H1 (cell line): Measurements from ENCODE around the gene SLC48A1. TPM values are rescaled to one million over a fixed set of nuclear protein-coding genes. Genes with fewer than 3 reads are reported as not detected.

Experiments used
- CREB1 ChIP-seq: IDR thresholded peaks from 2 replicates; pipeline ENCODE4 v1.6.1; 2012; ENCODE audit warnings: inconsistent platforms
- CTCF ChIP-seq, 3 experiments: IDR thresholded peaks; 1 replicate in 2 of 3; 2 replicates in 1 of 3; pipeline versions ENCODE4 v1.5.1 to v1.6.1; 2011; ENCODE audit warnings: low read length in 3 of 3, mild to moderate bottlenecking in 3 of 3, inconsistent platforms in 2 of 3, low read depth in 1 of 3, moderate library complexity in 1 of 3; ENCODE audit not compliant: insufficient read depth in 1 of 3; ENCODE audit errors: control extremely low read depth in 1 of 3
- EP300 ChIP-seq, 2 experiments: IDR thresholded peaks; 1 replicate in 1 of 2; 2 replicates in 1 of 2; pipeline ENCODE4 v1.6.1; 2011 to 2012; ENCODE audit warnings: low read depth in 2 of 2, low read length in 2 of 2, mild to moderate bottlenecking in 2 of 2, borderline replicate concordance in 1 of 2, inconsistent platforms in 1 of 2, moderate library complexity in 1 of 2
- JUN ChIP-seq: IDR thresholded peaks from 2 replicates; pipeline ENCODE4 v1.6.1; 2011; ENCODE audit warnings: low read depth, mild to moderate bottlenecking, improper control_type of control experiment, low read length
- PHF8 ChIP-seq: fragments of 200-600 bp; sonication (generic); conservative IDR thresholded peaks from 2 replicates; pipeline ENCODE4 v1.7.1; 2012; ENCODE audit warnings: low read depth, mild to moderate bottlenecking, inconsistent platforms, low read length, moderate library complexity
- RAD21 ChIP-seq, 2 experiments: IDR thresholded peaks in 1 of 2; conservative IDR thresholded peaks in 1 of 2; 2 replicates each; pipeline ENCODE4 v1.6.1; 2011; ENCODE audit warnings: low read depth in 2 of 2, low read length in 2 of 2, improper control_type of control experiment in 1 of 2, inconsistent platforms in 1 of 2, mild to moderate bottlenecking in 1 of 2, moderate library complexity in 1 of 2
- TCF12 ChIP-seq: IDR thresholded peaks from 2 replicates; pipeline ENCODE4 v1.6.1; 2011; ENCODE audit warnings: low read depth, mild to moderate bottlenecking, low read length
- polyA plus RNA-seq, 7 experiments: library from polyadenylated mRNA; depleted of rRNA in 3 of 7; stranded (reverse) in 5 of 7; unstranded in 2 of 7; fragments of >200 nt in 5 of 7; fragments of 200-250 nt in 2 of 7; gene quantifications; 1 replicate in 5 of 7; 2 replicates in 1 of 7; 4 replicates in 1 of 7; pipeline versions ENCODE4 v1.2.1 to v1.2.3, GENCODE V29; 2011 to 2013; ENCODE audit warnings: missing spikeins in 2 of 7, mixed read lengths in 2 of 7
- total RNA-seq: library from RNA; stranded (reverse); fragmentation: NEBNext Ultra II Directional; extraction: Animal tissue kit (Norgen Biotek cat#: 25700); gene quantifications from 2 replicates; pipeline ENCODE4 v1.2.1, GENCODE V29; 2021
- TF ChIP-seq, protein P1 (sequence below): fragments of 300-600 bp; sonication (generic); IDR thresholded peaks from 2 replicates; pipeline ENCODE4 v1.7.1; 2012; ENCODE audit warnings: low read length, moderate library complexity, mild to moderate bottlenecking, inconsistent platforms; ENCODE audit not compliant: insufficient replicate concordance

Gene SLC48A1
- total and polyA plus RNA-seq, 2 of the 8 experiments (the other 6 are each of a cell fraction or from before 2014, with no cell fraction given): 9.5 to 14.1 TPM

- TF ChIP-seq CTCF (IDR thresholded peaks at IDR 0.05; ENCODE audit: control extremely low read depth in 1 of 3, insufficient read depth in 1 of 3, low read depth in 1 of 3, low read length in 3 of 3) (no peak), CREB1 (no peak), PHF8 (no peak), EP300 (IDR thresholded peaks at IDR 0.05; ENCODE audit: borderline replicate concordance in 1 of 2, low read depth in 2 of 2, low read length in 2 of 2) (no peak), RAD21 (IDR thresholded peaks at IDR 0.05 in 1 of 2, conservative IDR thresholded peaks at IDR 0.05 in 1 of 2; ENCODE audit: low read depth in 2 of 2, low read length in 2 of 2) (no peak), TCF12 (no peak), JUN (no peak)
- TF ChIP-seq, protein P1, sequence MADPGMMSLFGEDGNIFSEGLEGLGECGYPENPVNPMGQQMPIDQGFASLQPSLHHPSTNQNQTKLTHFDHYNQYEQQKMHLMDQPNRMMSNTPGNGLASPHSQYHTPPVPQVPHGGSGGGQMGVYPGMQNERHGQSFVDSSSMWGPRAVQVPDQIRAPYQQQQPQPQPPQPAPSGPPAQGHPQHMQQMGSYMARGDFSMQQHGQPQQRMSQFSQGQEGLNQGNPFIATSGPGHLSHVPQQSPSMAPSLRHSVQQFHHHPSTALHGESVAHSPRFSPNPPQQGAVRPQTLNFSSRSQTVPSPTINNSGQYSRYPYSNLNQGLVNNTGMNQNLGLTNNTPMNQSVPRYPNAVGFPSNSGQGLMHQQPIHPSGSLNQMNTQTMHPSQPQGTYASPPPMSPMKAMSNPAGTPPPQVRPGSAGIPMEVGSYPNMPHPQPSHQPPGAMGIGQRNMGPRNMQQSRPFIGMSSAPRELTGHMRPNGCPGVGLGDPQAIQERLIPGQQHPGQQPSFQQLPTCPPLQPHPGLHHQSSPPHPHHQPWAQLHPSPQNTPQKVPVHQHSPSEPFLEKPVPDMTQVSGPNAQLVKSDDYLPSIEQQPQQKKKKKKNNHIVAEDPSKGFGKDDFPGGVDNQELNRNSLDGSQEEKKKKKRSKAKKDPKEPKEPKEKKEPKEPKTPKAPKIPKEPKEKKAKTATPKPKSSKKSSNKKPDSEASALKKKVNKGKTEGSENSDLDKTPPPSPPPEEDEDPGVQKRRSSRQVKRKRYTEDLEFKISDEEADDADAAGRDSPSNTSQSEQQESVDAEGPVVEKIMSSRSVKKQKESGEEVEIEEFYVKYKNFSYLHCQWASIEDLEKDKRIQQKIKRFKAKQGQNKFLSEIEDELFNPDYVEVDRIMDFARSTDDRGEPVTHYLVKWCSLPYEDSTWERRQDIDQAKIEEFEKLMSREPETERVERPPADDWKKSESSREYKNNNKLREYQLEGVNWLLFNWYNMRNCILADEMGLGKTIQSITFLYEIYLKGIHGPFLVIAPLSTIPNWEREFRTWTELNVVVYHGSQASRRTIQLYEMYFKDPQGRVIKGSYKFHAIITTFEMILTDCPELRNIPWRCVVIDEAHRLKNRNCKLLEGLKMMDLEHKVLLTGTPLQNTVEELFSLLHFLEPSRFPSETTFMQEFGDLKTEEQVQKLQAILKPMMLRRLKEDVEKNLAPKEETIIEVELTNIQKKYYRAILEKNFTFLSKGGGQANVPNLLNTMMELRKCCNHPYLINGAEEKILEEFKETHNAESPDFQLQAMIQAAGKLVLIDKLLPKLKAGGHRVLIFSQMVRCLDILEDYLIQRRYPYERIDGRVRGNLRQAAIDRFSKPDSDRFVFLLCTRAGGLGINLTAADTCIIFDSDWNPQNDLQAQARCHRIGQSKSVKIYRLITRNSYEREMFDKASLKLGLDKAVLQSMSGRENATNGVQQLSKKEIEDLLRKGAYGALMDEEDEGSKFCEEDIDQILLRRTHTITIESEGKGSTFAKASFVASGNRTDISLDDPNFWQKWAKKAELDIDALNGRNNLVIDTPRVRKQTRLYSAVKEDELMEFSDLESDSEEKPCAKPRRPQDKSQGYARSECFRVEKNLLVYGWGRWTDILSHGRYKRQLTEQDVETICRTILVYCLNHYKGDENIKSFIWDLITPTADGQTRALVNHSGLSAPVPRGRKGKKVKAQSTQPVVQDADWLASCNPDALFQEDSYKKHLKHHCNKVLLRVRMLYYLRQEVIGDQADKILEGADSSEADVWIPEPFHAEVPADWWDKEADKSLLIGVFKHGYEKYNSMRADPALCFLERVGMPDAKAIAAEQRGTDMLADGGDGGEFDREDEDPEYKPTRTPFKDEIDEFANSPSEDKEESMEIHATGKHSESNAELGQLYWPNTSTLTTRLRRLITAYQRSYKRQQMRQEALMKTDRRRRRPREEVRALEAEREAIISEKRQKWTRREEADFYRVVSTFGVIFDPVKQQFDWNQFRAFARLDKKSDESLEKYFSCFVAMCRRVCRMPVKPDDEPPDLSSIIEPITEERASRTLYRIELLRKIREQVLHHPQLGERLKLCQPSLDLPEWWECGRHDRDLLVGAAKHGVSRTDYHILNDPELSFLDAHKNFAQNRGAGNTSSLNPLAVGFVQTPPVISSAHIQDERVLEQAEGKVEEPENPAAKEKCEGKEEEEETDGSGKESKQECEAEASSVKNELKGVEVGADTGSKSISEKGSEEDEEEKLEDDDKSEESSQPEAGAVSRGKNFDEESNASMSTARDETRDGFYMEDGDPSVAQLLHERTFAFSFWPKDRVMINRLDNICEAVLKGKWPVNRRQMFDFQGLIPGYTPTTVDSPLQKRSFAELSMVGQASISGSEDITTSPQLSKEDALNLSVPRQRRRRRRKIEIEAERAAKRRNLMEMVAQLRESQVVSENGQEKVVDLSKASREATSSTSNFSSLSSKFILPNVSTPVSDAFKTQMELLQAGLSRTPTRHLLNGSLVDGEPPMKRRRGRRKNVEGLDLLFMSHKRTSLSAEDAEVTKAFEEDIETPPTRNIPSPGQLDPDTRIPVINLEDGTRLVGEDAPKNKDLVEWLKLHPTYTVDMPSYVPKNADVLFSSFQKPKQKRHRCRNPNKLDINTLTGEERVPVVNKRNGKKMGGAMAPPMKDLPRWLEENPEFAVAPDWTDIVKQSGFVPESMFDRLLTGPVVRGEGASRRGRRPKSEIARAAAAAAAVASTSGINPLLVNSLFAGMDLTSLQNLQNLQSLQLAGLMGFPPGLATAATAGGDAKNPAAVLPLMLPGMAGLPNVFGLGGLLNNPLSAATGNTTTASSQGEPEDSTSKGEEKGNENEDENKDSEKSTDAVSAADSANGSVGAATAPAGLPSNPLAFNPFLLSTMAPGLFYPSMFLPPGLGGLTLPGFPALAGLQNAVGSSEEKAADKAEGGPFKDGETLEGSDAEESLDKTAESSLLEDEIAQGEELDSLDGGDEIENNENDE: no peak
Measured at GRCh38 chr12:47739297-47739696, 33.7 kb upstream of the SLC48A1 start (continued).
